Islet precursor cell (in vitro differentiated cells): Measurements from ENCODE around the gene OSBPL3.

Experiments used
- DNase-seq: peaks from one replicate; pipeline ENCODE4 v3.0.0-alpha.2; 2018

Gene OSBPL3

GRCh38 chr7:24788961-24789576 lies 190.9 kb downstream of the OSBPL3 start:
- DNase-seq: no peak

GRCh38 chr7:24788075-24788474 lies 191.9 kb downstream of the OSBPL3 start:
- no peak for DNase-seq

GRCh38 chr7:24786941-24787340 lies 193.0 kb downstream of the OSBPL3 start:
- DNase-seq: no peak

GRCh38 chr7:24786306-24786705 lies 193.7 kb downstream of the OSBPL3 start:
- DNase-seq: no peak

GRCh38 chr7:24784277-24784676 lies 195.7 kb downstream of the OSBPL3 start:
- DNase-seq: no peak

- DNase-seq: no peak
Observed at GRCh38 chr7:24783698-24784097, 196.3 kb downstream of the OSBPL3 start.

GRCh38 chr7:24781106-24781505 lies 198.9 kb downstream of the OSBPL3 start:
- DNase-seq: peak; percentile 33

GRCh38 chr7:24779283-24779655 lies 200.7 kb downstream of the OSBPL3 start:
- DNase-seq: peak; percentile 20

- DNase-seq: peak; percentile 37
Observed at GRCh38 chr7:24778543-24779282, 201.3 kb downstream of the OSBPL3 start.

- DNase-seq: no peak
Observed at GRCh38 chr7:24777806-24778205, 202.2 kb downstream of the OSBPL3 start.

GRCh38 chr7:24773646-24774045 lies 206.3 kb downstream of the OSBPL3 start:
- no peak for DNase-seq

- no peak for DNase-seq
Observed at GRCh38 chr7:24769851-24770250, 210.1 kb downstream of the OSBPL3 start.

GRCh38 chr7:24769014-24769830 lies 210.8 kb downstream of the OSBPL3 start:
- DNase-seq: peak; percentile 25

GRCh38 chr7:24767878-24768569 lies 212.0 kb downstream of the OSBPL3 start:
- peak; percentile 31 for DNase-seq

GRCh38 chr7:24764972-24765744 lies 214.8 kb downstream of the OSBPL3 start:
- DNase-seq: peak; percentile 42

- no peak for DNase-seq
Observed at GRCh38 chr7:24764011-24764410, 216.0 kb downstream of the OSBPL3 start.

GRCh38 chr7:24763303-24763901 lies 216.6 kb downstream of the OSBPL3 start:
- DNase-seq: no peak

GRCh38 chr7:24762771-24763170 lies 217.2 kb downstream of the OSBPL3 start:
- DNase-seq: no peak

- DNase-seq: no peak
Observed at GRCh38 chr7:24760968-24761367, 219.0 kb downstream of the OSBPL3 start.

- peak; percentile 80 for DNase-seq
Observed at GRCh38 chr7:24757353-24758275, 222.4 kb downstream of the OSBPL3 start, which contains the start of gene GSDME. GSDME (minus strand) TSS chr7:24757464; CDS start chr7:24749774, 7,690 bp downstream.
